HG03139 (cell line): ENCODE measurements around the gene PAX7.
"Not testable (repeated sequence)": the region's sequence is repeated elsewhere in the genome, so short reads cannot be mapped to it uniquely, and the experiment has no call there.

Source experiments
- ATAC-seq: cut with Tn5 transposase; IDR thresholded peaks from one replicate; pipeline ENCODE4 v1.9.1; 2021; ENCODE audit not compliant: unreplicated experiment

Gene PAX7

DNA sequence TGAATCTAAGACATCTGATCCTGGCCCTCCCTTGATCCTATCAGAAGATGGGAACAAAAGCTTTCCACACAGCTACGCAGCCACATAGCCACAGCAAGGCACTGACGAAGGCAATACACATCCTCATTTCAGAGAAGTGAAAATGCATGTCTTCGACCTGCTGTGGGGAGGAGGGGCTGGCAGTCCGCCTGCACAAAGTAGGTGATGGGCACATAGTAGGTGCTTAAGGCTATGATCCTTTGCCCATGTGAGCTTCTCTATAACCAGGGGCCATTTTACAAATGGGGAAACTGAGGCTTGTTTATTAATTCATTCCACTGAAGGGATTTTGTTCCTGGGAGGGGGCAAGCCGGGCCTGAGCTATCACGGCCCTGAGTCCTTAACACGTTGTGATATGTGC lies 94.2 kb downstream of the PAX7 start:
- no peak for ATAC-seq

DNA sequence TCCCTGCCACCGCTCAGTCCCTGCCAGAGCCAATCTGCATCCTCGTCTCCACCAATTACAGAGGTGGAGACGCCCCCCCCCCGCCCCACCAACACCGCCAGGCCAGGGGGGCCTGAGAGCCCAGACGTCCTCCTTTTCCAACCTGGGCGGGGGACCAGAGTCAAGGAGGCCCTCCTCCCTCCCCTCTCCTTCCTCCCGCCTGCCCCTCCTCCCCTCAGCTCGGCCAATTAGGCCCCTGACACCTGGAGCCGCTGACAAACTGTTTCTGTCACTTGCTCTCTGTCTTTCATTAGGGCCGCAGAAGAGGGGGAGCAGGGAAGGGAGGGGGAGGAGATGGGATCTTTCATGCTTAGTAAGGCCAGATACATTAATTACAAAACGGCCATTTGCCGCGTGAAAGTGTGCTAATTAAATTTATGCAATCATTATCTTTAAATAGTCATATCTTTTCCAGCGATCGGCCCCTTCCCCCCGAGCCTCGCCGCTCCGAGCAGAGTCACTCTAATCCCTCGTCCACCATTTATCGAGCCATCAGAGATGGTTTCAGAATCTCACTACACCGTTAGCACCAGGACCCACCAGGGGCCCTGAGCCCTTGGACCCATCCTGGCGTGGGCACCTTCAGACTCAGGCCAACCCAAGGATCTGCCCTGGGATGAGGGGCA lies 94.7 kb downstream of the PAX7 start:
- ATAC-seq = no peak

DNA sequence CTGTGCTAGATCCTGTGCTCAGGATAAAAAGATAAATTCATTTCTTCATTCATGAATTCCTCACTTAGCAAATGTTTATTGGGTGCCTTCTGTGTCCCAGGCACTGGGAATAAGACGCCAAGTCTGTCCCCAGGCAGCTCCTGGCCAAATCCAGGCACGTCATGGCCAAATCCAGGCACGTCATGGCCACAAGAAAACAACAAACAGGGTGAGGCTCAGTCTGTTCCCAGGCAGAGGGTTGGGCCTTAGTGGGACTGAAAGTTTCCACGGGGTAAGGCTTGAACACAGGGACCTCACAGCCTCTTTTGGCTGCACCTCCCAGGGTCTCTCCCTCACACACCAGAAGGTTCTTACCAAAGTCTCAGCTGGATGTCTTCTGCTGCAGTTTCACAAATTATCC lies 95.7 kb downstream of the PAX7 start:
- no peak for ATAC-seq

DNA sequence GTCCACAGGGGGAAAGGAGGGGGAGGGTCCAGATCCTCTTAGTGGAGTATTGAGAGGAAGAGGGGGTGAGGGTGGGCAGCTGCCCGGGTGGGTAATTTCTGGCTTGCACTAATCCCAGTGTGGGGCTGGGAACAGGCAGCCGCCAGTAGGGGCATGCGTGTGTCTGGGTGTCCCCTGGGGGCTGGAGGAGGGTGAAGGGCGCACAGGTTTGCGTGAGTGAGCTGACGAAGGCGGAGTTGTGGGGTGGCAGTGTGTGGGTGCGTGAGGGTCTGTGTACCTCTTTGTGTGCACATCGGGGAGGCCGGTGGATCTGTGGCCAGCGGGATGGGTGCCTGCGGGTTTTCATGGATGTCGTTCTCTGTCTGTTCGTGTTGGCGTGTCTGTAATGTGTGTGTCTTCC lies 97.3 kb downstream of the PAX7 start:
- no peak for ATAC-seq

DNA sequence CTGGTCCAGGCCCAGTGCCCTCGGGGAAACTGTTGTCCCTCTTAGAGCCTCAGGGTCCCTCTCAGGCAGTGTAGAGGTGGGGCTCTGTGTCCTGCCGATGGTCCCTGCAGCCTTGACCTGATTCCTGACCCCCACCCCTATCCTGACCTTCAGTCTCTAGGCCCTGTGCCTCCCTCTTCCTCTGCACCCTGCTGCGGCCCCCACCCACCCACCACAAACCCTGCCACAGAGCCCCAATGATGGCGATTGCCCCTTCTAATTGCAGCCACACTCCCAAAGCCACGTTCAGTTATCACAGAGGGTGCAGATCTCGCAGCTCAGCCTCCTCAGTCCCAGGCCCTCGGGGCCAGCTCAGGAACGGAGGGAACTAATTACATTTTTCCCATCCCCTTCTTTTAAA lies 99.7 kb downstream of the PAX7 start:
- no peak for ATAC-seq

DNA sequence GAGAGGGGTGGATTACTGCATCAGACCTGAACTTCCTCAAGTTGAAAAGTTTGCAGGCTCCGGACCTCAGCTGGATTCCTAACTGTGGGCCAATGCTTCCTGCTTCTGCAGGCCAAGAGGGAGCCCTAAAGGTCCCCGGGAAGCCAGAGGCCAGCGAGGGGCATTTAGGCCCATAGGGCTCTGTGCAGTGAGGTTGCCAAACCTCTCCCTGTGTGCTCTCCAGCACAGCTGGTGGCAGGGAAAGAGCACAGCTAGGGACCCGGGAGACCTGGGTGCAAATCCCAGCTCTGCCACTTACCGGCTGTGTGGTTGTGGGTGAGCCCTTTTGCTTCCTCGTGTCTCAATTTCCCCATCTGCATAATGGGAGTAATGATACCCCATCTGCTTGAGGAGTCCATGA lies 100.5 kb downstream of the PAX7 start:
- ATAC-seq = no peak

DNA sequence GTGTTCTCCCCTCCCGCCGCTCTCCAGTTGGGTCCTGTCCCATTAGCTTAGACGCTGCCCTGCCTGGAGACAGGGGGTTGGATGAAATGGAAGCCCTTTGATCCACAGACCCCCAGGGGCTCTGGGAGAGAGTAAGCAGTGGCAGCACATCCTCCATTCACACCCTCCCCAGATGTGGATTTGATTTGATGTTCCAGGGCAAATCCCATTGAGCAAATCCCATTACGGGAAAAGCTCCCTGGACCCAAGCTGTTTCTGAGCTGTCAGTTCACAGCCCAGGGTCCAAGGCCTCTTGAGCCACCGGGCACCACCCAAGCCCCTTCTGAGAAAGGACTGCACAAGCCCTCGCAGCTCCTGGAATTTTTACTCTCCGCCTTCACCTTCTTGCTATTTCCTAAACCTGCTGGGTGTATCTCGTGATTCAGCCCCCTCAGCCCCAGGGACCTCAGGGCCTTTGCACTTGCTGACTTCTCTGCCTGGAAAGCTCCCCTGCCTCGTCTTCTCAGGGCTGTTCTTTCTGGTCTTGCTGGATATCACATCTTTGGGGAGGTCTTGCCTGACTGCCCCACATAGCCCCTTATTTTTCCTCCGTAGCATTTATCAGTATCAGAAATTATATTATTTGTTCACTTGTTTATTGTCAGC lies 101.1 kb downstream of the PAX7 start:
- no peak for ATAC-seq

DNA sequence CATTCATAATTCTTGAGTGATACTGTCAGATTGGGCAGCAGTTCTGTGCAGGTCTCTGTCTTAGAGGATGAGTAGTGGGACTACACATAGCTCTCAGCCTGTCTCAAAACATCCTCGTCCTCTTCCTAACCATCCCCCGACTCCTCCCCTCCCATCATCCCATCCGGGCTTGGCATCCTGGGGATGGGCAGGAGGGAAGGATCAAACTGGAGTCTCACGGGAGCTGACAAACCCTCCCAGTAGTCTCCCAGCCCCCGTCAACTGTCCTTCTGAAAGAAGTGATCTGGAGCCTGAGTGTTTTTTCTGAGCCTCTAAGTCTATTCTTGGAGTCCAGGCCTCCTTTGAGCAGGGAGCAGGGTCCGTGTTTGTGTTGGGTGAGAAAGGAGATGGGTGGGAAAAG lies 102.0 kb downstream of the PAX7 start:
- ATAC-seq = no peak

DNA sequence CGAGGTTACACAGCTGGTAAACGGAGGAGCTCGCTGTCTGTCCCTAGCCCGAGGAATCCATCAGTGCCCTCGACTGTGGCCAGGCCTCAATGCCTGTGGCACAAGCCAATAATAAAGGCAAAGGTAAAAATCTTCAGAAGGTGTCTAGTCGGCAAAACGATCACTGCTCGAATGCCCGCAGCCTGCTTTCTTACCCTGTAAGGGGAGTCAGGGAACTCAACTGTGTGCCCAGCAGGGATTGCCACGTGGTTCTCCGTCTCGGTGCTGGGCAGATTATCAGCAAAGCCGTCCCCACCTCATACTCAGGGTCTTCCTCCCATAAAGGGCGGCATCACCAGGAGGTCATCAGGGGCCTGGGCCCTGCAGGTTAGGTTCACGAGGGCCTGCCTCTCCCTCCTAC lies 103.4 kb downstream of the PAX7 start:
- no peak for ATAC-seq

DNA sequence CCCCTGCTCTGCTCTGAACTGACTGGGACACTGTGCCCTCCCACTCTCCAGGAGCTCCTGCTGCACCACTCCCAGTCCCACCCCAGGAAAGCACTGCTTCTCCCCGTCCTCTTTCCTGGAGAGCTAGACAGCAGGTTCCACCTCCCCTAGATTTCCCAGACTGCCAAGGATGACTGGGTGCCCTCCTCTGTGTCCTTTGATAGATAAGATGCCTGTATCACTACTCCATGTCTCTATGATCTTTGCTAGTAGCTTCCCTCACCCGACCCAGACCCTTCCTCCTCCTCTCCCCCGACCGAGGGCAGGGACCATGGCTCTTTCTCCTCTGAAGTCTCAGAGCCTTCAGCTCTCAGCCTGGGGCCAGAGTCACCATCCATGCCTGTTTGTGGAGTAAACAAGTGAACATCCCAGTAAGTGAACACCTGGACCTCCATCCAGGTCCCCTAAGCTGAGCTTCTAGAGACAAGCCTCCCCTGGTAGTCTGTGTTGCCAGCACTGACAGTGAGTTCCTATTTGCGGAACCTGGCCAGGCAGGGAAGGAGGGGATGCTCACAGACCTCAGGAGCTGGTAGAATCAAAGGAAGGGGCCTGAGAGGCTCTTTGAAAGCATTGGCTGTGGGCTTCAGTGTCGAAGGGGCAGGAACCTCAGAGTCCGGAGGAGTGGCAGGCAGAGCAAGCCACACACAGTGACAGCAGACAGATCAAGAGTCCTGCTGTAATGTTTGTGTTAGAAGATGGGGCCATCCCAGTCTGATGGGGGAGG lies 104.0 kb downstream of the PAX7 start:
- no peak for ATAC-seq

DNA sequence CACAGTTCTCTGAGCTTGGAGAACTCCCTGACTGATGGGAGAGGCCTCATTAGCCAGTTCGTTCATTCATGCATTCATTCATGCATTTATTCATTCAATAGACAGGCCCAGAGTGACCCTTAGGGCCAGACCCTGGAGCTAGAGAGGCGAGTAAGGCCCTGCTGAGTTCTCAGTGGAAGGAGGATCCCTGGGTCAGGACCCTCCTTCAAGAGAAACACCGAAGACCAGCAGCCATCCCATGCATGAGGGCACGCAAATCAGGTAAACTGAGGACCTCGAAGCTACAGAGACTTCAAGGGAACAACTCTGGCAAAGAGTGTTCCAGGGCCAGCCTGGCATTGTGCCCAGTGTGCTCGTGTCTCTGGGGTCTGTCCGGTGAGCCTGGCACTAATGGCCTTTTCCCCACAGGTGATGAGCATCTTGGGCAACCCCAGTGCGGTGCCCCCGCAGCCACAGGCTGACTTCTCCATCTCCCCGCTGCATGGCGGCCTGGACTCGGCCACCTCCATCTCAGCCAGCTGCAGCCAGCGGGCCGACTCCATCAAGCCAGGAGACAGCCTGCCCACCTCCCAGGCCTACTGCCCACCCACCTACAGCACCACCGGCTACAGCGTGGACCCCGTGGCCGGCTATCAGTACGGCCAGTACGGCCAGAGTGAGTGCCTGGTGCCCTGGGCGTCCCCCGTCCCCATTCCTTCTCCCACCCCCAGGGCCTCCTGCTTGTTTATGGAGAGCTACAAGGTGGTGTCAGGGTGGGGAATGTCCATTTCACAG lies 104.8 kb downstream of the PAX7 start:
- no peak for ATAC-seq

DNA sequence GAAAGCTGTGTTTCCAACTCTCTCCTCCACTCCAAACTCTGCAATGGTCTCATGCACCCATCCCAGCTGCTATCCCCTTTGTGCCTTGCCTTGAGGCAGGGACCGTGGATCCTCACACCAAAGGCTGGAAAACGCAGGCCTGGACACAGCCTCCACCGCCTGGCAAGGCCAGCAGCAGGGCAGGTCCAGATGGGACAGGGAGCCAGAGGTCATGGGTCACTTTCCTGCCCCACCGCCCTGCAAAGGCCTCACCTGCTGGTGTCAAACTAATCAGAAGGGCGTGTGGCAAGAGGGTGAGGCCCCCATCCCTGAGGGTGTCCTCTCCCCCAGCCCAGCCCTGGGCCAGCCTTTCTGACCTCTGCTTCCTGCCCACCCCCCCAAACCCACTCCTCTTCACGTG lies 106.3 kb downstream of the PAX7 start:
- ATAC-seq = no peak

DNA sequence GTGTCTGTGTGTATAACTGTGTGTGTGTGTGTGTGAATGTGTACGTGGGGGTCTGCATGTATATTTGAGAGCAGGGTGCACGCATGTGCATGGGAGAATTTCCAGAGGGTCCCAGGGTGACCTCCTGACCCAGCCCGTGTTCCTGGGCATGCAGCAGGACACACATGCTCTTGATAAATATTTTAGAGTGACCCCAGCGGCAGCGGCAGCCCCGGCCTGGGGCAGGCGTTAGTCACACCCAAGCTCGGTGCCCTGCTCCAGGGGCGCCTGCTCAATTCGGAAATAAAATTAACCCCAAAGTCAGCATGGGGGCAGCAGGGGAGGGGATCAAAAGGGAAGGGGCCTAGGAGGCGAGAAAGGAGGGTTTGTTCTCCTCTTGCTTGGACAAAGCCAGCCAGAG lies 107.5 kb downstream of the PAX7 start:
- no peak for ATAC-seq

DNA sequence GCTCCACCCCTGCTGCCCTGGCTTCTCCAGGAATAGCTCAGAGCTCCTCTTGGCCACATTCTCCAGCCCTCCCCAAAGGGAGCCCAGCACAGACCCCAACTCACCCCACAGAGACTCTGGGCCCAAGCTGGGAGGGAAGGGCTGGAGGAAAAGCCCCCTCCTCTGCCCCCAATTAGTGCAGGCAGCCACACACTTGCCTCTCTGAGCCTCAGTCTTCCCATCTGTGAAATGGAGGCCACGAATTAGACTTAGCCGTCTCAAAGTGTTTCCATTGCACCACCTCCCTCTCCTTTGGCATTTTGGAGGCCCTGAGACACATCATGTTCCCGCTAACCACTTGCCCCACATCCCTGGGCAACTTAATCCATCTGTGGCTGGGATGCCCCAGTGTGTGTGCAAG lies 108.0 kb downstream of the PAX7 start:
- no peak for ATAC-seq

DNA sequence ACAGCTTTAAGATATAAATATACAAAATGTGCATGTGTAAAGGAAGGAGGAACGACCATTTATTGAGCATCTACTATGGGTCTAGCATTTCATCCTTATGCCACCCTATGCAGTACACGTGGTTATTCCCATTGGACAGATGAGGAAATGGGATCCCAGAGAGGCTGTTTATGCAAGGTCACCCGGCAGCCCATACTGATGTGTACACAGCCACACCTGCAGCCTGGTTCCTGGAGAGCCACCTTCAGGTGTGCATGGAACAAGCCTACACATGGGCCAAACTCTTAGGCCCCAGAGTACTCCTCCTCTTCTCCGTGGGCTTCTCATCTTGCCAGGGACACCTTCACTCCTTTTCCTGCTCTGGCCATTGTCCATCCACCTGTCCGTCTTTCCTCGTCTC lies 108.8 kb downstream of the PAX7 start:
- no peak for ATAC-seq

DNA sequence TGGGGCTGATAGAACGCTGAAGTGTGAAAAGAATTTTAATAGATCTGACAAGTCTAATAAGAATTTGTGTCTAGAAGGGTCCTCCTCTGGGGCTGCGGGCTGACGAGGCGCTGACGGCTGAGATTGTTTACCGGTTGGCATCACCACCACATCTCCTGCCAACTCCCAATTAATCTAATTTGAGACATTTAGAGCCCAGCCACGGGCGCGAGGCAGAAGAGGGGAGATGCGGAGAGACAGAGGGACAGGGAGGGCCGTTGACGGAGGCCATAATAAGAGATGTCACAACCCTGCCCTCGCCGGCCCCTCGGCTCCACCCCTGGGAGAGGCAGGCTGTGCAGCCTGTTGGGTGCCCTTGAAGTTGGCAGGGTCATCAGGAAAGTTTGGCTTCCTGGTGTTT lies 109.3 kb downstream of the PAX7 start:
- no peak for ATAC-seq

DNA sequence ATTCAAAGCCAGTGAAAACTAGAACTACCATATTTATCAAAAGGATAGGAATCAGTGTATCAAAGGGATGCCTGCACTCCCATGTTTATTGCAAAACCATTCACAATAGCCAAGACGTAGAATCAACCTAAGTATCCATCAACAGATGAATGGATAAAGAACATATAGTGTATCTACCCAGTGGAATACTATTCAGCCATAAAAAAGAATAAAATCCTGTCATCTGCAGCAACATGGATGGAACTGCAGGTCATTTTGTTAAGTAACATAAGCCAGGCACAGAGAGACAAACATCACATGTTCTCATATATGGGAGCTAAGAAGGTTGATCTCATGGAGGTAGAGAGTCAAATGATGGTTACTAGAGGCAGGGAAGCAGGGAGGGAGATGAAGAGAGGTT lies 110.0 kb downstream of the PAX7 start:
- ATAC-seq = no peak

DNA sequence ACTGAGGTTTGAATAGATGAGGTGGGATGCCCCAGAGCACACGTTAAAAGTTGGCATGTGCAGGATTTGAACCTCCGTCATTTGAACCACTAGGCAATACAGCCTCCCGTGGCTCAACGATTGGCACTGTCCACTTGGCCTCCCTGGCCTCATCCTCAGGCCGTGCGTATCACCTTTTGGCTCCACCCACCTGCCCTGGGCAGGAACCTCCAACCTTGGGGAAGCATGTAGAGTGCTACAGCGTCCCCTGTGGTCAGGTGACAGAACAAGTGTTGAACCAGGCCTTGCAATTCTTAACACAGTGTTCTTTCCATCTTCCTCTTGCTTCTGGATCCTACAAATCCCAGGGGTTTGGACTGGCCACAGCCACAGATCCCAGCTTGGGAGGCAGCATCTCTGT lies 112.6 kb downstream of the PAX7 start:
- no peak for ATAC-seq

DNA sequence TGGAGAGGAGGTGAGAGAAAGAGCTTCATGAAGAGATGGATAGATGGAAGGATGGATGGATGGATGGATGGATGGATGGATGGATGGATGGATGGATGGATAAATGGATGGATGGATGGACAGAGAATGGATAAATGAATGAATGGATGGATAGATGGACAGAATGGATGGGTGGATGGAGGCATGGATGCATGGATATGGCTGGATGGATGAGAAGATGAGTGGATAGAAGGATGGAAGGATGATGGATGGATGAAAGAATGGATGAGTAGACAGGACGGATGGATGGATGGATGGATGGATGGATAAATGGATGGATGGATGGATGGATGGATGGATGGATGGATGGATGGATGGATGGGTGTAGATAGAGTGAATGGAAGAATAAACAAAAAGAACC lies 113.7 kb downstream of the PAX7 start:
- ATAC-seq = not testable (repeated sequence)

DNA sequence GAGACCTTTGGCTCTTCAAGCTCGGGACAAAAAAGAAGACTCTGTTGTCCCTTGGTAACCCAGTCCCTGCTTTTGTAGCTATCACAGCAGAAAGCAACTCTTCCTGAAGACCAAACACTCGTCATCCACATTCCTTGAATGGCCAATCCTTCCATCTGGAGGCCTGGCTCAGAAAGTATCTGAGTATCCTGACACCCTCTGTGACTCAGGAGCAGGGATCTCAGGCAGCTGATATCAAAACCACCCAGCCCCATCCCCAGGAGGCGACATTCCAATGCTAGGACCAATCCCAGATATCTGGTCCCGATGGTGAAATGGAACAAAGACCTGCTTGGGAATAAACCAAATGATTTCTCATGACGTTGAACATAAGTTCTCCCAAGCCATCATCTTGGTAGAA lies 116.3 kb downstream of the PAX7 start:
- no peak for ATAC-seq

DNA sequence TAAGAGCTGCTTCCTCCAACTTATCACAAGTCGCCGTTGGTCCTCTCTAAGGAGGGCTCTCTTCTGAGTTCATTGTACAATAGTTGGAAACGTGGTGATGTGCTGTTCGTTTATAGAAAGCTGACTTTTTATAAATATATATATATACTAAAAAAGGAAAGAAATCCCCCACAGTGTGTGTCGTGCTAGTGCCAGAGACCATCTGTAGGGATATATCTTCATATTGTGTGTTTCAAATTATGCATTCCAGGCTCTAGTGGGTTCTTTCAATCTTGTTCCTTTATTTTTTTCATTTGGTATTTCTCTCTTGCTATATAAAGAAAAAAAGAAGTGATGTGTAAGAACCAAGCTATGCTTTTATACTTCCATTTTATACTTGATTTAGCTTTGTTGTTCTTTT lies 117.0 kb downstream of the PAX7 start:
- ATAC-seq = no peak

DNA sequence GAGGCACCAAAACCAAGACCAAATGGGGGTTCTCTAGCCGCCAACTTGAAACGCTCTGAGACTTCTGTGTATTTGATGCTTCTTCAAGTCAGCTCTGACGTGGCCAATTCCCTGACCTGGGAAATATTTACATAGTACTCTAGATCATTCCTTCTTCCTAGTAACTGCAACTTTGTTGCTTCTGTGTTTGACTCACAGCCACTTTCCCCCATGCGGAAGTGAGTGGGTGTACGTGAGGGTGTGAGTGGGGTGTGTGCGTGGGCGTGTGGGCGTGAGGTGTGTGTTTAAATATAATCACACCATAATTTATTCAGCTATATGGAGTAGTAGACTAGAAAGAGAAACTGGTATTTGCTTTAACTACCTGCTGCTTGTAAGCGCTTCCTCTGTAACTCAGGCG lies 117.8 kb downstream of the PAX7 start:
- ATAC-seq = no peak
